IMR-90 (cell line): ENCODE measurements around the gene ZFP92. TPM values are rescaled to one million over a fixed set of nuclear protein-coding genes. Genes with fewer than 3 reads are reported as not detected.

Source experiments
- ATAC-seq: fragments of 200-7000 bp; cut with Tn5 transposase; 2 replicates; pipeline ENCODE4 v1.9.1; 2020; ENCODE audit warnings: low read depth, mild to moderate bottlenecking, moderate library complexity
- BruUV-seq: library from RNA; stranded (reverse); fragments of 400-500 nt; replicated peaks from 2 replicates; lab custom pipeline; 2021; lab: Mats Ljungman, UMichigan
- CTCF ChIA-PET: fragments of 300-600 bp; formaldehyde crosslinking; extraction: SDS; loops from one replicate; lab custom pipeline; 2021; ENCODE audit warnings: antibody characterized with exemption; lab: Yijun Ruan, JAX
- POLR2A ChIA-PET: fragments of 300-600 bp; sonication (Branson Sonifier 250); formaldehyde crosslinking; loops from one replicate; lab custom pipeline; 2022; ENCODE audit warnings: antibody characterized with exemption; ENCODE audit not compliant: unreplicated experiment; lab: Charles Lee
- DNase-seq: peaks from one replicate; pipeline ENCODE4 v3.0.0; 2013
- H2AFZ ChIP-seq: replicated peaks from 2 replicates; pipeline ENCODE3; 2013; ENCODE audit warnings: low read length, mild to moderate bottlenecking; ENCODE audit not compliant: poor library complexity
- H2AK5ac ChIP-seq: 2 replicates; pipeline ENCODE4 v1.6.1; 2013; ENCODE audit warnings: low read depth, low read length, inconsistent platforms
- H2AK9ac ChIP-seq: replicated peaks from 2 replicates; pipeline ENCODE3; 2013; ENCODE audit warnings: mild to moderate bottlenecking, low read depth, low read length, moderate library complexity; ENCODE audit not compliant: poor library complexity
- H2BK120ac ChIP-seq: 2 replicates; pipeline ENCODE4 v1.6.1; 2013; ENCODE audit warnings: low read depth, low read length, inconsistent platforms
- H2BK15ac ChIP-seq: 3 replicates; pipeline ENCODE4 v1.6.1; 2013; ENCODE audit warnings: low read depth, low read length, inconsistent platforms
- H2BK20ac ChIP-seq: 2 replicates; pipeline ENCODE4 v1.6.1; 2013; ENCODE audit warnings: low read depth, mild to moderate bottlenecking, inconsistent platforms, low read length, moderate library complexity
- H2BK5ac ChIP-seq: 2 replicates; pipeline ENCODE4 v1.6.1; 2013; ENCODE audit warnings: mild to moderate bottlenecking, low read depth, low read length, inconsistent platforms; ENCODE audit not compliant: poor library complexity, severe bottlenecking
- H3K14ac ChIP-seq: replicated peaks from 2 replicates; pipeline ENCODE4 v1.6.1; 2013; ENCODE audit warnings: low read depth, low read length, inconsistent platforms
- H3K18ac ChIP-seq: 2 replicates; pipeline ENCODE4 v1.6.1; 2013; ENCODE audit warnings: low read depth, low read length, control low read depth
- H3K23ac ChIP-seq: 2 replicates; pipeline ENCODE4 v1.6.1; 2013; ENCODE audit warnings: low read depth, low read length, inconsistent platforms
- H3K27ac ChIP-seq: 2 replicates; pipeline ENCODE4 v1.5.1; 2013; ENCODE audit warnings: mild to moderate bottlenecking, control low read depth, low read length; ENCODE audit not compliant: insufficient read depth
- H3K27me3 ChIP-seq: 2 replicates; pipeline ENCODE4 v1.6.1; 2013; ENCODE audit warnings: low read length; ENCODE audit not compliant: control insufficient read depth, insufficient read depth
- H3K36me3 ChIP-seq: 2 replicates; pipeline ENCODE4 v1.6.1; 2013; ENCODE audit warnings: low read length, mixed read lengths; ENCODE audit not compliant: control insufficient read depth, insufficient read depth
- H3K4ac ChIP-seq: 2 replicates; pipeline ENCODE4 v1.6.1; 2013; ENCODE audit warnings: low read depth, low read length, inconsistent platforms
- H3K4me1 ChIP-seq: 2 replicates; pipeline ENCODE4 v1.6.1; 2013; ENCODE audit warnings: low read length, mixed read lengths; ENCODE audit not compliant: control insufficient read depth, insufficient read depth
- H3K4me2 ChIP-seq: 2 replicates; pipeline ENCODE4 v1.6.1; 2013; ENCODE audit warnings: low read depth, mild to moderate bottlenecking, control low read depth, low read length, moderate library complexity
- H3K4me3 ChIP-seq: 2 replicates; pipeline ENCODE4 v1.5.1; 2013; ENCODE audit warnings: low read depth, mild to moderate bottlenecking, control low read depth, low read length, moderate library complexity; ENCODE audit not compliant: insufficient read depth
- H3K56ac ChIP-seq: 2 replicates; pipeline ENCODE4 v1.6.1; 2013; ENCODE audit warnings: low read length, inconsistent platforms; ENCODE audit not compliant: insufficient read depth; ENCODE audit errors: extremely low read depth
- H3K79me1 ChIP-seq, 2 experiments: 2 replicates each; pipeline ENCODE4 v1.6.1; 2013; ENCODE audit warnings: low read length in 2 of 2, inconsistent platforms in 1 of 2, low read depth in 1 of 2
- H3K9ac ChIP-seq: 2 replicates; pipeline ENCODE4 v1.6.1; 2013; ENCODE audit warnings: low read depth, low read length, control low read depth
- H3K9me1 ChIP-seq: 2 replicates; pipeline ENCODE4 v1.6.1; 2013; ENCODE audit warnings: low read length, inconsistent platforms; ENCODE audit not compliant: insufficient read depth
- H3K9me3 ChIP-seq: 2 replicates; pipeline ENCODE4 v1.6.1; 2013; ENCODE audit warnings: low read length; ENCODE audit not compliant: control insufficient read depth, insufficient read depth
- H4K20me1 ChIP-seq: 2 replicates; pipeline ENCODE4 v1.6.1; 2013; ENCODE audit warnings: low read length, inconsistent platforms; ENCODE audit not compliant: insufficient read depth
- H4K5ac ChIP-seq: 2 replicates; pipeline ENCODE4 v1.6.1; 2013; ENCODE audit warnings: mild to moderate bottlenecking, low read depth, low read length, control low read depth
- H4K8ac ChIP-seq, 2 experiments: 2 replicates each; pipeline ENCODE4 v1.6.1; 2013; ENCODE audit warnings: low read depth in 2 of 2, low read length in 2 of 2, control low read depth in 1 of 2, inconsistent platforms in 1 of 2
- H4K91ac ChIP-seq: 2 replicates; pipeline ENCODE4 v1.6.1; 2013; ENCODE audit warnings: low read depth, low read length, inconsistent platforms; ENCODE audit not compliant: insufficient read depth
- CHD1 ChIP-seq: IDR thresholded peaks from 2 replicates; pipeline ENCODE4 v1.6.1; 2012; ENCODE audit warnings: low read depth, low read length, improper control_type of control experiment
- MAFK ChIP-seq: IDR thresholded peaks from 2 replicates; pipeline ENCODE4 v1.6.1; 2012; ENCODE audit warnings: low read depth, low read length, improper control_type of control experiment
- MAZ ChIP-seq: IDR thresholded peaks from 2 replicates; pipeline ENCODE4 v1.6.1; 2012; ENCODE audit warnings: low read depth, mild to moderate bottlenecking, low read length, improper control_type of control experiment, moderate library complexity, borderline replicate concordance
- POLR2A ChIP-seq: IDR thresholded peaks from 2 replicates; pipeline ENCODE4 v1.6.1; 2012; ENCODE audit warnings: mild to moderate bottlenecking, low read depth, low read length
- SMC3 ChIP-seq: fragments of 150-350 bp; IDR thresholded peaks from 2 replicates; pipeline ENCODE4 v1.6.1; 2016; ENCODE audit warnings: low read depth, mild to moderate bottlenecking, antibody characterized with exemption, low read length, moderate library complexity
- USF2 ChIP-seq: fragments of 150-350 bp; IDR thresholded peaks from 2 replicates; pipeline ENCODE4 v1.6.1; 2017; ENCODE audit warnings: mild to moderate bottlenecking, antibody characterized with exemption, low read length, low read depth
- WGBS, 2 experiments: methylation state at CpG; one replicate each; pipeline versions ENCODE4 v1.1.5 to v1.1.7; 2013; ENCODE audit warnings: missing lambda C conversion rate in 2 of 2; ENCODE audit not compliant: insufficient read length in 1 of 2; ENCODE audit errors: extremely low coverage in 2 of 2; 5-methylcytosine and 5-hydroxymethylcytosine counted together
- dilution Hi-C: fragments of 300-500 bp; cut with HindIII; formaldehyde crosslinking; loops from one replicate; pipeline ENCODE4 v1.14.3; 2018; ENCODE audit warnings: low sequenced_read_pairs; ENCODE audit not compliant: unreplicated experiment
- in situ Hi-C: fragments of 300-500 bp; cut with MboI; formaldehyde crosslinking; loops from 3 replicates; pipeline ENCODE4 v1.14.3; 2019; ENCODE audit warnings: low sequenced_read_pairs, inconsistent platforms, mixed read lengths
- intact Hi-C: fragments of 100-400 bp; cut with micrococcal nuclease; formaldehyde crosslinking; loops from 2 replicates; pipeline ENCODE4 v1.10.0; 2022
- polyA plus RNA-seq, 3 experiments: library from polyadenylated mRNA; depleted of rRNA; stranded (reverse); fragments of >200 nt; gene quantifications; 2 replicates each; pipeline ENCODE4 v1.2.3, GENCODE V29; 2012; ENCODE audit warnings: low replicate concordance in 1 of 3
- total RNA-seq: library from RNA; depleted of rRNA; stranded (reverse); fragments of >200 nt; gene quantifications from 2 replicates; pipeline ENCODE4 v1.2.3, GENCODE V29; 2012

Gene ZFP92
- total and polyA plus RNA-seq, 2 of the 4 experiments (the other 2 are of a cell fraction) = under 0.01 to 0.03 TPM

GRCh38 chrX:153379508-153379907 is 31.8 kb upstream of the ZFP92 start:
- peaks cover 5% of the 10 kb centered on the region for H3K27me3 ChIP-seq
- in situ Hi-C loops = no loop called here
- no peak for DNase-seq

More at GRCh38 chrX:153379508-153379907, 31.8 kb upstream of the ZFP92 start:
- Histone ChIP-seq H2BK120ac (no peak overlapping the region), H3K23ac (no peak overlapping the region), H3K4ac (no peak overlapping the region), H3K9me3 (peaks cover 2% of the 10 kb centered on the region; the same call in 1 of the 2 replicates), H3K79me1 (no peaks in the 10 kb centered on the region), H2BK15ac (no peak overlapping the region), H2AFZ (no peak overlapping the region), H3K4me1 (peaks cover 2% of the 10 kb centered on the region; the same call in 1 of the 2 replicates), H3K9me1 (no peaks in the 10 kb centered on the region), H2BK20ac (no peak overlapping the region), H3K14ac (no peak overlapping the region), H4K20me1 (no peaks in the 10 kb centered on the region), H2AK5ac (no peak overlapping the region), H3K4me2 (no peak overlapping the region), H3K27ac (no peak overlapping the region), H3K18ac (no peak overlapping the region), H3K9ac (no peak overlapping the region), H3K56ac (no peak overlapping the region), H4K91ac (no peak overlapping the region), H2AK9ac (no peak overlapping the region), H3K4me3 (no peak overlapping the region), H4K5ac (no peak overlapping the region), H2BK5ac (no peak overlapping the region), H4K8ac (no peak overlapping the region), H3K36me3 (no peaks in the 10 kb centered on the region)
- intact Hi-C loops = no loop called here
- ChIA-PET CTCF (no interaction called here), POLR2A (no interaction called here)
- BruUV-seq = no TSS peak
- dilution Hi-C loops = no loop called here
- WGBS, 2 experiments = 20% methylated on average over 1 of the region's 9 CpGs; no CpG with 5 or more reads in 1 of the 2 experiments
- ATAC-seq = no peak
- TF ChIP-seq MAFK (no peak), USF2 (no peak), MAZ (no peak), SMC3 (no peak), POLR2A (no peak), CHD1 (no peak)
